Effector memory CD4-positive, alpha-beta T cell (primary cell): ENCODE measurements around the gene TAC4.
A peak's percentile ranks its signal among the peaks of the same experiment; 100 is the strongest.

Source experiments
- DNase-seq, 3 donors: peaks; one replicate each; pipeline ENCODE4 v3.0.0-alpha.2; 2020
- H3K27ac ChIP-seq: 2 replicates; pipeline ENCODE4 v1.7.0; 2013; ENCODE audit warnings: mild to moderate bottlenecking, low read length, moderate library complexity; ENCODE audit not compliant: insufficient read depth, poor library complexity, severe bottlenecking
- H3K27me3 ChIP-seq: replicated peaks from 2 replicates; pipeline ENCODE4 v1.7.0; 2013; ENCODE audit warnings: mild to moderate bottlenecking, low read length; ENCODE audit not compliant: insufficient read depth, control insufficient read depth, poor library complexity, severe bottlenecking
- H3K36me3 ChIP-seq: 2 replicates; pipeline ENCODE4 v1.7.0; 2013; ENCODE audit warnings: mild to moderate bottlenecking, low read length, moderate library complexity; ENCODE audit not compliant: control insufficient read depth, insufficient read depth
- H3K4me1 ChIP-seq: 2 replicates; pipeline ENCODE4 v1.7.0; 2013; ENCODE audit warnings: low read length, mild to moderate bottlenecking; ENCODE audit not compliant: control insufficient read depth, insufficient read depth, poor library complexity, severe bottlenecking
- H3K4me3 ChIP-seq: 2 replicates; pipeline ENCODE4 v1.7.0; 2013; ENCODE audit warnings: low read length, low read depth, mild to moderate bottlenecking; ENCODE audit not compliant: insufficient read depth, poor library complexity, severe bottlenecking
- H3K9me3 ChIP-seq: 2 replicates; pipeline ENCODE4 v1.7.0; 2013; ENCODE audit warnings: mild to moderate bottlenecking, low read length, moderate library complexity; ENCODE audit not compliant: control insufficient read depth

TAC4 gene

DNA sequence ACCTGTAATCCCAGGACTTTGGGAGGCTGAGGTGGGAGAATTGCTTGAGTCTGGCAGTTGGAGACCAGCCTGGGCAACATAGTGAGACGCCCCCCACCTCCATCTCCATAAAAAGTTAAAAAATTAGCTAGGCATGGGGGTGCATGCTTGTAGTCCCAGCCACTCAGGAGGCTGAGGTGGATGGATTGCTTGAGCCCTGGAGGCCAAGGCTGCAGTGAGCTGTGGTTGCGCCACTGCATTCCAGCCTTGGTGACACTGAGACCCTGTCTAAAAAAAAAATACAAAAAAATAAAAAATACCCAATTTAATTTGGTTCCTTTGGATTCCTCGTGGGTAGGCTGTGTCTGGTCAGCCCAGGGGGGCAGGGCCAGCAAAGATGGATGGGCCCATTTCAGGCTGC, 26.1 kb upstream of the TAC4 start:
- DNase-seq = no peak
- Histone ChIP-seq H3K4me3 (no peak overlapping the region), H3K4me1 (peaks cover 13% of the 10 kb centered on the region), H3K27me3 (no peaks in the 10 kb centered on the region), H3K36me3 (no peaks in the 10 kb centered on the region), H3K27ac (no peak overlapping the region), H3K9me3 (no peaks in the 10 kb centered on the region)

- Histone ChIP-seq H3K9me3 (no peaks in the 10 kb centered on the region), H3K27me3 (no peaks in the 10 kb centered on the region), H3K27ac (no peak overlapping the region), H3K4me3 (no peak overlapping the region), H3K36me3 (no peaks in the 10 kb centered on the region), H3K4me1 (peaks cover 13% of the 10 kb centered on the region)
- no peak for DNase-seq
Measured at GRCh38 chr17:49873466-49873865, 25.6 kb upstream of the TAC4 start.

GRCh38 chr17:49872754-49873377, 25.0 kb upstream of the TAC4 start:
- Histone ChIP-seq H3K27ac (no peak overlapping the region), H3K27me3 (no peaks in the 10 kb centered on the region), H3K4me3 (no peak overlapping the region), H3K4me1 (peaks cover 13% of the 10 kb centered on the region), H3K36me3 (no peaks in the 10 kb centered on the region), H3K9me3 (no peaks in the 10 kb centered on the region)
- DNase-seq = no peak

DNA sequence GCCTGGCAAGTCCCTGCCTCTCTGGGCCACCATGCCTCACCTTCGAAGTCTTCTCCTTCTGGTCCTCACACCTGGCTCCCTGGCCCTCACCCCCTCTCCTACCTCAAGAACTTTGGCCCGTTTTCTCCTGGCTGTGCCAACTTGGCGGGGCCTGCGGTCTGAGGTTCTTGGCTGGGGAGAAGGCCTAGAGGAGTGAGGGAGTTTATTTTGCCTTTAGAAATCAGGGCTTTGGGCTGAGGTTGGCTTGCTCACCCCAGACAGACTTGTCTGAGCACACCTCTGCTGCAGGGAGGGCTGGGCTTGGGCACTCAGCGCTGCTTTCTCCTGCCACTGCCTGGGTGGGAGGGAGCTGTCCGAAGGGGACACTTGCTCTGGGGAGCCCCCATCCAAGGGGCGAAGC, 23.3 kb upstream of the TAC4 start:
- Histone ChIP-seq H3K27ac (no peak overlapping the region), H3K4me1 (peaks cover 13% of the 10 kb centered on the region), H3K9me3 (no peaks in the 10 kb centered on the region), H3K36me3 (no peaks in the 10 kb centered on the region), H3K27me3 (no peaks in the 10 kb centered on the region), H3K4me3 (no peak overlapping the region)
- DNase-seq = no peak

DNA sequence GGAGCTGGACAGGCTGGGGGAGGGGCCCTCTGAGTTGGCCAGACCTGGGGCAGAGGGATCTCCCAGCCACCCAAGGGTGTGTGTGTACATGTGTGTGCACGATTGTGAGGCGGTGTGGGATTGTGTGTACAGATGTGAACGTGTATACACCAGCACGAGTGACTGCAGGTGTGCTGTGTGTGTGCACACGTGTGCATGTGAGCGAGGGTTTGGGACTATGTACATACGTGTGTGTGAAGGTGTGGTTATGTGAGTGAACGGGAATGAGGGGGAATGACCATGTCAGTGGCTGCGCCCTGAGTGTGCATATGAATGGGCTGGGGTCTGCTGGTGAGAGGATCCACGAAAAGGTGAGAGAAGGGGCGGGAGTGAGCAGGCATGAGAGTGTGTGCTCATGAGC, 22.4 kb upstream of the TAC4 start:
- no peak for DNase-seq
- Histone ChIP-seq H3K36me3 (no peaks in the 10 kb centered on the region), H3K4me1 (peaks cover 13% of the 10 kb centered on the region), H3K9me3 (no peaks in the 10 kb centered on the region), H3K27ac (no peak overlapping the region), H3K4me3 (no peak overlapping the region), H3K27me3 (no peaks in the 10 kb centered on the region)

DNA sequence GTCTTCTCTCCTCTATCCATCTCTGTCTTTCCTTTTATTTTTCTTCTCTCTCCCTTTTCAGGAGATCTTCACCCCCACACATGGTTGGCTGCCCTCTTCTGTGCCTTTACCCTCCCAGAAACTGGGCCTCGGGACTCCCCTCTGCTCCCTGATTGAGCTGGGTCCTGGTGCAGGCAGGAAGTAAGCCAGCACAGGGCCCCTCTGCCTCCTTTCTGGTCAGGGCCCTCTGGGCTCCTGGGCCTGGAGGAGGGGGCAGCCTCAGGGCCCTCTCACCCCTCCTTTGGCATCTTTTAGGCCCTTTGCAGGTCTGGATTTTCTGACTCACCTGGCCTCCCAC, 21.1 kb upstream of the TAC4 start:
- Histone ChIP-seq H3K27ac (no peak overlapping the region), H3K4me3 (no peak overlapping the region), H3K9me3 (no peaks in the 10 kb centered on the region), H3K27me3 (no peaks in the 10 kb centered on the region), H3K4me1 (peaks cover 13% of the 10 kb centered on the region), H3K36me3 (no peaks in the 10 kb centered on the region)
- DNase-seq = no peak

DNA sequence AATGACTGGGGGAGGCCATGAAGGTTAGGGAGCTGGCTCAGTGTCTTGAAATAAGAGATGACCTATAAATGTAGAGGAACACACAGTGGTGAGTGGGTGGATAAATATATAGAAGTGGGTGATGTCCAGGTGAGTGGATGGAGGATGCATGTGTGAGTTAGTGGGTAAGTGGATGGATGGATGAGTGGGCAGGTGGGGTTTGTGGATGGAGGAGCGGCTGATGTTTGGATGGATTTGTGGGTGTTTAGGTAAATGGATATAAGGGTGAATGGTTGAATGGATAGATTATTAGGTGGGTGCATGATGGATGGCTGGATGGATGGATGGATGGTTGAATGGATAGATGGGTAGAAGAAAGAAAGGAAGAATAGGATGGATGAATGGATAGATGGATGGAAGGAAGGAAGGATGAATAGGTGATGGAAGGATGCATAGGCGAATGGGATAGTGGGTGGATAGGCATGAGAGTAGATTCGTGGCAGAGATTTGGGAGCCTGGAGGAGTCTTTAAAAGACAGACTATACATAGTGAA, 19.1 kb upstream of the TAC4 start:
- Histone ChIP-seq H3K27ac (no peak overlapping the region), H3K27me3 (no peaks in the 10 kb centered on the region), H3K9me3 (no peaks in the 10 kb centered on the region), H3K4me1 (no peaks in the 10 kb centered on the region), H3K36me3 (no peaks in the 10 kb centered on the region), H3K4me3 (no peak overlapping the region)
- no peak for DNase-seq

GRCh38 chr17:49866019-49866380, 18.1 kb upstream of the TAC4 start:
- DNase-seq = no peak
- Histone ChIP-seq H3K36me3 (no peaks in the 10 kb centered on the region), H3K4me1 (no peaks in the 10 kb centered on the region), H3K9me3 (no peaks in the 10 kb centered on the region), H3K4me3 (no peak overlapping the region), H3K27ac (no peak overlapping the region), H3K27me3 (no peaks in the 10 kb centered on the region)

DNA sequence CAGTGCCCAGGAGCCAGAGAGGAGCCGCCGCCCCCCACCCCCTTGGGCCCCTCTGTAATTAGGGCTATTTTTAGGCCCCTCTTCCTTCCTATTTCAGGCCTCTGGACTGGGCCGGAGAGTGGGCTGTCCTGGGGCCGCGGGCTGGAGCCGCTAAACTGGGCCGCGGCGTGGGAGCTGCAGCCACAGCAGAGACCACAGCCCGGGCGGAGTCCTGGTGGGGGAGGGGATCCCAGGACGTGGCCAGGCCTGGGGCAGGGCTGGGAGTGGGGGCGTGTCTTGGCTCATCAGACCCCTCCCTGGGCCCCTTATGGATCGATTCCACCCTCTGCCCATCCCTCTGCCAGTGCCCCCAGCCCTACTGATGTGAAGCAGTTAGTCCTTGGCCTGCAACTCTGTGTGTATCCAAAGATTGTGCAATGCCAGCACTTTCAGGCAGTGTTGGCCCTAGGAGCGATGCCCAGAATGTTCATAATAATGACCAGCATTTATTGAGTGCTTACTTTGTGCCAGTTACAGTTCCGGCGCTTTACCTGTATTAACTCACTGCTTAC, 15.0 kb upstream of the TAC4 start:
- Histone ChIP-seq H3K36me3 (no peaks in the 10 kb centered on the region), H3K9me3 (no peaks in the 10 kb centered on the region), H3K27me3 (no peaks in the 10 kb centered on the region), H3K4me1 (no peaks in the 10 kb centered on the region), H3K27ac (no peak overlapping the region), H3K4me3 (no peak overlapping the region)
- no peak for DNase-seq

GRCh38 chr17:49861150-49861884, 13.4 kb upstream of the TAC4 start:
- Histone ChIP-seq H3K27me3 (no peaks in the 10 kb centered on the region), H3K27ac (no peak overlapping the region), H3K36me3 (no peaks in the 10 kb centered on the region), H3K4me1 (no peaks in the 10 kb centered on the region), H3K9me3 (no peaks in the 10 kb centered on the region), H3K4me3 (no peak overlapping the region)
- peak; percentile 11 to 36 (median 19) for DNase-seq
